Fibroblast of the conjunctiva (primary cell): ENCODE data around the gene GYG2.

Source experiments
- DNase-seq: peaks from one replicate; pipeline ENCODE4 v3.0.0-alpha.2; 2010; ENCODE audit warnings: low read depth

The GYG2 gene

GRCh38 chrX:2817036-2817435, 11.7 kb upstream of the GYG2 start:
- no peak for DNase-seq

GRCh38 chrX:2819345-2820135, 9.2 kb upstream of the GYG2 start:
- peak; percentile 1 for DNase-seq

GRCh38 chrX:2820136-2820771, 8.5 kb upstream of the GYG2 start:
- no peak for DNase-seq

DNA sequence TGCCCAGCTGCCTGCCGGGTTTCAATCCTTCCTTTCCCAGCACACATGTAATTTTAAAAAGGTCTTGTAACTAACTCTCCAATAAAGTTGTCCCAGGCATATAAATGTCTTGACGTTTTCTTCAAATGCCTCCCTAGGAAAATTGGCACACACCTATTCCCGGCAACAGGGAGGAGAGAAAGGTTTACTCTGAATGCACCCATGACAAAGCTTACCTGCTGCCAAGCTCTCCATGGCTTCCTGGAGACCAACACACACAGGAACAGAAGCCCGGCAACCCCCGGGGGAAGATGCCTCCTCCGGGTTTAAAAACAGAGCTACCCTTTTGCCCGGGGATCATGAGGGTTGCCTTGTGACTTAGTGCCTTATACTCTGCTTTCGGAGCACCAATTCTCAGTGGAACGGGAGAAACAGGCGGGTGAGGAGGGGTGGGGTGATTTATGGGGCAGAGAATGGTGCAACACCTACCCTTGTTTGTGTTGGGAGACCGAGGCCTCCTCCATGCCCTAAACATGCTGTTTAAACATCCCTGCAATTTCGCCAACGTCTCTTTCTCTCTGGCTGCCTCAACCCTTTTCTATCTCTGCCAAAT, 4.8 kb upstream of the GYG2 start:
- DNase-seq, result no peak

DNA sequence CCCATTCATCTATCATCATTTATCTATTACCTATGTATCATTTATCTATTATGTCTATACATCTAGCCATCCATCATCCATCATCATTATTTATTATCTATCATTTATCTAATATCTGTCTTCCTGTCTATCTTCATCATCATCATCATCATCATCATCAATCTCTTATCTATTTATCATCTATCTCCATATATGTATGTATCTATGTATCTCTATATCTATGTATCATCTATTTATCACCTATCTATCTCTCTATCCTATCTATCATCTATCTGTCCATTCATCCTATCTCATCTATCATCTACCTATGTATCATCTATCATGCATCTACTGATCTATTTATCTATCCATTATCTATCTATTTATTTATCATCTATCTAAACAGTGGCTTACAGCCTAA, 3.8 kb upstream of the GYG2 start:
- DNase-seq, result no peak

DNA sequence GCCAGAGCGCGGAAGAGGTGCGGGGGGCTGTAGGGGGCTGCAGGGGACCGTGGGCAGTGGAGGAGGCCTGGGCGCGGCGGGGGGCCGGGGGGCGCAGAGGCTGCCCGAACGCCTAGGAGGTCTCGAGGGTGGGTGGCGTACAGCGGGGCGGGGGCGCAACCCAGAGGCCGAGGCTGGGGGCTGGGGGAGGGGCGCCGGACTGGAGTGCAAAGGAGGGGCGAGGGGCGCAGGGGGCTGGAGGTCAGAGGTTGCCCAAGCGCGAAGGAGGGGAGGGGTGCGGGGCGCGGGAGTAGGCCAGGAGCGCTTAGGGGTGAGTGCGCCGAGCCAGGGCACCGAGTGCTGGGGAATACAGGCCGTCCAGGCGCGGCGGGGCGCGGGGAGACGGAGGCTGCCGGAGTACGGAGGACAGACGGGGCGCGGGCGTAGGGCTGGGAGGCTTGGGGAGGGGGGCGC, 255 bp downstream of the GYG2 start:
- no peak for DNase-seq

DNA sequence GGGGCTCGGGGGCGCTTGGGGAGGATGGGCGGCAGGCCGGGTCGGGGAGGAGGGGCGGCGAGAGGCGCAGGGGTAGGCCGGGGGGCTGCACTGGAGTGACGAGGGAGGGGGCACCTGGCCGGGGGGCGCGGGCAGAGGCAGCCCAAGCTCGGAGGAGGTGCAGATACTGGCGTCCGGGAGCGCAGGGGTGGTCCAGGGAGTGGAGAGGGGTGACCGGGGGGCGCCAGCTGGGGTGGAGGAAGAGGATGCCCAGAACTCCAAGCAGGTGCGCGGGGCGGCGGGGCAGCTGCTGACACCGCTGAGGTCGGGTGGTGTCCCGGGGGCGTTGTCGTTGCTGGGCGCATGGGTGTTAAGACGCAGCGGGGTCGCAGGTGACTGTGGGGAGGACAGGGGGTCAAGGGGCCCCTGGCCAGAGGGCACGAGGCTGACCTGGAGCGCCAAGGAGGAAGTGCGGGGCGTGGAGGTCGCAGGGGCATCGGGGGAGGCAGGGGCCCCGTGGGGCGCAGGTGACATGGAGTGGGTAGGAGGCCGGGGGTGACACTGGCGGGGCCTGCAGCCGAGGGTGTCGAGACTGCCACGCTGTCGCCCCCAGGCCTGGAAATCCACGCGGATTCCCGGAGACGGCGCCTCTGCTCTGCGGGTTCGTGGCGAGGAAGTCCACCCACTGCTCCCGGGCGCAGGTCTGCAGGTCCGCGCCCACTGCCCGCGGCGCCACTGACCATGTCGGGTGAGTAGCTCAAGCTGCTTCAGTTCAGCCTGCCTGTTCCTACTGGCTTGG, 928 bp downstream of the GYG2 start:
- no peak for DNase-seq

GRCh38 chrX:2831471-2832228, 2.9 kb downstream of the GYG2 start:
- DNase-seq, result no peak

GRCh38 chrX:2837961-2838360, 9.2 kb downstream of the GYG2 start:
- no peak for DNase-seq

DNA sequence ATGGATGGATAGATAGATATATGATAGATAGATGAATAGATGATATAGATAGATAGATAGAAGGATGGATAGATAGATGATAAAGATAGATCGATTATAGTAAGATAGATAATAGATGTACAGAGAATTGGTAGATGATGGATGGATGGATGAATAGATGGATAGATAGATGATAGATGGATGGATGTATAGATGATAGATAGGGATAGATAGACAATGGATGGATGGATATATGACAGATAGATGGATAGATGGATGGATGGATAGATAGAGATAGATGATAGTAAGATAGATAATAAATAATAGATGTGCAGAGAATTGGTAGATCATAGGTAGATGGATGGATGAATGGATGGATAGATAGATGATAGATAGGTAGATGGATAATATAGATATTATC, 12.2 kb downstream of the GYG2 start:
- no peak for DNase-seq

DNA sequence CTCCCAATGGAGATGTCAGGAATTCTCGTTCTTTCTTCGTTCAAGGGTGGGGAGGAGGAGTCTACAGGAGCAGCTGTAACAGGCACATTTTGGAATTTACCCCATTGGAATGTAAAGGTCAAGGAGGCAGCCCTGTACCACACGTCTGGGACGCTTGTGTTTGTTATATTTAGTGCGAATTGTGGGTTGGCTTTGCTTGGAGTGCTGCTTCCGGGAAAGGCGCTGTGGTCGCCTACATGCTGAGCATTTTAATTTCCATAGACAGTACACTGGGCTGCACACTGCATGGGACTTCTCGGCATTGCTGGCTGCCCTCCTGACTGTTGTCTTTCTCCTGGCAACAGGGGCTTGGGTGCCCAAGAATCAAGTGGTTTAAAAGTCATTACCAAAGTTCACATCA, 12.8 kb downstream of the GYG2 start:
- no peak for DNase-seq

DNA sequence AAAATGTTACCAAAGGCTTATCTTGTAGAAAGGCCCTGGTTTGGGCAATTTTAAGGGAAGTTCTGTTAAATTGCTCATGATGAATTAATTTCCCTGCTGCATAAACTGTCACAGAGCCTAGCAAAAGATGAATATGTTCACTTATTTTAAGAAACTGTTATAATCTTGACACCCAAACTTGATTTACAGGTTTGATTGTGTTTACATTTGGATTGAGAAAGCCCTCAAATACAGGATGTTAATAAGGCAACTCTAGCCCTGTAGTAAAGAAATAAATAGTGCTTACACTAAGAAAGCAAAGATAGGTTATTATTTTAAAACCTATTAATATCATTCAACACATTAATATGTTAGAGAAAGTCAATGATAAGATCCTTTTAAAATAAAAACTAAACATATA, 18.3 kb downstream of the GYG2 start:
- DNase-seq, result no peak

DNA sequence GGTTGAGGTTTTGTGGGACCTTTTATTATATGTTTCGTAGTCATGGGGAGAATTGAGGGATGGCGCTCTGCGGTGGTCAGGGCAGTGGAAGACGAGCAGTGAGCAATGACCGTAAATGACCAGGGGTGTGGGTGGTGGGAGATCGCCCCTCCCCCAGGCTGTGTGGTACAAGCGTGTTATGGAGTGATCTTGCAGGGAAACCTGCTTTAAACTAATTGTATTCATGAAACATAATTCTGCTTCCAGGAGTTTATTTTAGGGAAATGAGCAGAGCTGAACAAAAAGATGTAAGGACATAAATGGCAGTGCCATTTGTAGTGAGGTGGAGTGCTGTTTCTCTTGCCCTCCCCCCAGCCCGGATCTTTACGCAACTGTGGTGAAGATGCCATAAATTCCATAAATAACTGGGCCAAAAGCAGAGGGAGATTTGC, 20.2 kb downstream of the GYG2 start:
- DNase-seq, result peak; percentile 4

GRCh38 chrX:2854918-2855317, 26.2 kb downstream of the GYG2 start:
- no peak for DNase-seq

GRCh38 chrX:2855761-2856160, 27.0 kb downstream of the GYG2 start:
- DNase-seq, result no peak

DNA sequence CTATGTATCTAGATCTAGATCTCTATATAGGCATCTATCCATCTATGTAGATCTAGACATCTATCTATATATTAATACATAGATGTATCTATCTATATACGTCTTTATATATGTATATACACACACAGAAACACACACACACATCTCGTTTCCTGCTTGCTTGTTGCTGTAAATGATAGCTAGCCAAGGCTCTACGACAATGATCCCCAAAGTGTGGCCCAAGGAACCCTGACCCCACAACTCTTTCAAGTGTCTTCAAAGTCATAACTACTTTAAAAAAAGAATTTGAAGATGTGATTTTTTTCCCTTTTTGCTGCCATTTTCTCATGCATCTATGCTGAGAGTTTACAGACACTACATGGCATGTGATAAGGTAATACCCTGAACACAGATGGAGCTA, 28.8 kb downstream of the GYG2 start:
- DNase-seq, result no peak

DNA sequence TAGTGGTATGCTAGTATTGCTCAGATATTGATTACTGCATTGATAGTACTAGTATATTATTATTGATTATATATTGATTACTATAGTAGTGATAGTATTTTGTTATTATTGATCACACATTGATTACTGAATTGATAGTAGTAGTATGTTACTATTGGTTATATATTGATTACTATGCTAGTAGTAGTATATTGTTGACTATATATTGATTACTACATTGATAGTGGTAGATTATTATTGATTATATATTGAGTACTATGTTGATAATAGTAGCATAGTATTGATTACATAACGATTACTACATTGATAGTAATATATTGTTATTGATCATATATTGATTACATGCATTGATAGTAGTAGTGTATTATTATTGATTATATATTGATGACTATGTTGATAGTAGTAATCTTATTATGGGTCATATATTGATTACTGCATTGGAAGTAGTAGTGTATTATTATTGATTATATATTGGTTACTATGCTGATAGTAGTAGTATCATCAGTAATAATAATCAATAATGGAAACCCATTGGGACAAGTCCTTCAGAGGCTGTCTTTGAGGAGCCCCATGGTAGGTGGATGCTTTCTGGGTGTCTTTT, 30.6 kb downstream of the GYG2 start:
- DNase-seq, result no peak

DNA sequence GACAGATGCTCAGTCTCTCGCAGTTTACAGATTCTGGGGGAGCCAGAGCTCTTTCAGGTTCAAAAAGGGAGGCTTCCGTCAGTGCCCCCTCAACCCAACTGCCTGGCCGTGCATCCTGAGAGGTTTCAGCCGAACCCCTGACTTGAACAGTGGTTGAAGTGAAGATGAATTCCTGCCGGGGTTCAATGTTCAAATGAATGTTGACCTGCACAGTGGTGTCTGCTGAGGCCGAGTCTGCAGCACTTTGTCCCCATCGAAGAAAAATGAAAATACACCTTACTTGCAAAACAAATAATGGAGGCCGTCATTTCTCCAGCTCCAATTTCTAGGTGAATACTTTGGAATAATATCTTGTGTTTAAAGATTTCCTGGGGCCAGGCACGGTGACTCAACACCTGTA, 33.7 kb downstream of the GYG2 start:
- no peak for DNase-seq

DNA sequence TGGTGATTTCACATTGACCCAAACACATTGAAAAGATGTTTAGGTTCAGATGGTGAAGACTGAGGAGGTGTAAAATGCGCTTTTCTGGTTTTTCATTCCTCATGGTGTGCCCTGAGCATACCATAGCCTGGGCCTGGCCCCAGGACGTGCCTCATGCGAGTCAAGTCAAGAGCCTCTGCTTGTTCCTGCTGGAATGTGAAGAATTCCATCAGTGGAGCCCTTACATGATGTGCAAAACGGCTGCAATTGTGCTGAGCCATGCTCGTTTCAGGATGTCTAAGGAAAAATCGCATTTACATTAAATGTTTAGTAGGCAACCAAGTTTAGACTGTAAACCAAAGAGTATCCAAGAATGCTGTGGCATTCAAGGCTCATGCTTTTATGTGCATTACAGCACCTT, 34.9 kb downstream of the GYG2 start:
- DNase-seq, result no peak

DNA sequence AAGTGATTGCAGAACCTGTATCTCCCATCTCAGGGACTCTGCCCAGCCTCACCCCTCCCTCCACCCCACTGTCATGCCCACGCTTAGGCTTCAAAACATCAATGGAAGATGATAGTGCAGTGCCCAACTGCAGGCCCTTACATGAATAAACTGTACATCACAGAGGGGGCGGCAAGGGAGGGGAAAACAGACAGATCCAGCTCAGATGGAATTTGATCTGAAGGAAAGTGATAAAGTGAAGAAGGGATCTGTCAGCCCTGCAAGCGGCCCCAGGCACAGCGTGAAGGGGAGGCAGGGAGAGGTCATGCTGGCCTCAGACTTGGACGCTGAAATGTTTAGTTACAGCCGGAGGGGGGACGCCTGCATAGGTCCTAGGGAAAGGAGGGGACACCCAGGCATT, 38.5 kb downstream of the GYG2 start:
- DNase-seq, result no peak

DNA sequence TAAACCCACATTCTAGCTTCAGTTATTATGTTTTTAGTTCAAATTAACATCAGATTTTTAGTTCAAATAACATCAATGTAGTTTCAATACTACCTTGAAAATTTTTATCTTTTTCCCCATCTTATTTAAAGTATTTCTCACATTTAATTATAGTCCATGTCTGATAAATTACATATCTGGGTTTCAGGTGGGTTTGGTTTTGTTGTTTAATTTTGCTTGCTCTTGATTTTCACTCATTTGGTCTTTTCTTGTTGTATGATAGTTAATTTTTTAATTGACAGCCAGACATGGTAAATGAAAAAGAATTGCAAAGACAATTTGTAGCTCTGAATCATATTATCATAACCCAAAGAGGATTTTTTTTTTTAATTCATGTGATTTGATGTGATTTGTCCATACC, 41.9 kb downstream of the GYG2 start:
- no peak for DNase-seq
